GM23248 (cell line): ENCODE measurements around the gene PYY. TPM values are rescaled to one million over a fixed set of nuclear protein-coding genes. Genes with fewer than 3 reads are reported as not detected.

ENCODE experiments used
- DNase-seq: peaks from one replicate; pipeline ENCODE4 v3.0.0-alpha.2; 2015
- H2AFZ ChIP-seq: fragments of 200-600 bp; sonication (generic); 2 replicates; pipeline ENCODE4 v1.6.1; 2016; ENCODE audit warnings: antibody characterized with exemption
- H3F3A ChIP-seq: fragments of 200-600 bp; sonication (generic); 2 replicates; pipeline ENCODE4 v1.6.1; 2016; ENCODE audit warnings: mild to moderate bottlenecking, antibody characterized with exemption, mixed run types; ENCODE audit not compliant: insufficient read depth
- H3K27ac ChIP-seq: fragments of 200-600 bp; sonication (generic); 2 replicates; pipeline ENCODE4 v1.5.1; 2016; ENCODE audit warnings: mild to moderate bottlenecking
- H3K27me3 ChIP-seq: fragments of 200-600 bp; sonication (generic); replicated peaks from 2 replicates; pipeline ENCODE4 v1.6.1; 2016; ENCODE audit warnings: mild to moderate bottlenecking; ENCODE audit not compliant: insufficient read depth
- H3K36me3 ChIP-seq: fragments of 200-600 bp; sonication (generic); 2 replicates; pipeline ENCODE4 v1.6.1; 2016; ENCODE audit warnings: low read depth, mild to moderate bottlenecking
- H3K4me1 ChIP-seq: fragments of 200-600 bp; sonication (generic); 2 replicates; pipeline ENCODE4 v1.6.1; 2016; ENCODE audit warnings: mild to moderate bottlenecking; ENCODE audit not compliant: insufficient read depth
- H3K4me2 ChIP-seq: fragments of 200-600 bp; sonication (generic); one replicate; pipeline ENCODE4 v1.6.1; 2016; ENCODE audit warnings: mild to moderate bottlenecking; ENCODE audit not compliant: unreplicated experiment
- H3K4me3 ChIP-seq: fragments of 200-600 bp; sonication (generic); 2 replicates; pipeline ENCODE4 v1.5.1; 2016; ENCODE audit warnings: mild to moderate bottlenecking
- H3K79me2 ChIP-seq: fragments of 200-600 bp; sonication (generic); 2 replicates; pipeline ENCODE4 v1.6.1; 2016; ENCODE audit warnings: mild to moderate bottlenecking; ENCODE audit not compliant: insufficient read depth
- H3K9ac ChIP-seq: fragments of 200-600 bp; sonication (generic); 2 replicates; pipeline ENCODE4 v1.6.1; 2016; ENCODE audit warnings: mild to moderate bottlenecking
- H3K9me2 ChIP-seq: fragments of 200-600 bp; sonication (generic); 2 replicates; pipeline ENCODE4 v1.6.1; 2016; ENCODE audit warnings: mixed run types, mild to moderate bottlenecking, moderate library complexity; ENCODE audit not compliant: insufficient read depth
- H3K9me3 ChIP-seq: fragments of 200-600 bp; sonication (generic); one replicate; pipeline ENCODE4 v1.6.1; 2017; ENCODE audit warnings: low read depth
- H4K20me1 ChIP-seq: fragments of 200-600 bp; sonication (generic); 2 replicates; pipeline ENCODE4 v1.6.0; 2016; ENCODE audit not compliant: insufficient read depth
- EZH2 ChIP-seq: fragments of 200-600 bp; sonication (generic); IDR thresholded peaks from 2 replicates; pipeline ENCODE4 v1.6.1; 2018; ENCODE audit warnings: antibody characterized with exemption, mild to moderate bottlenecking; ENCODE audit not compliant: insufficient read depth, poor library complexity, severe bottlenecking
- EZH2phosphoT487 ChIP-seq: fragments of 200-600 bp; sonication (generic); IDR thresholded peaks from 2 replicates; pipeline ENCODE4 v1.6.1; 2018; ENCODE audit warnings: antibody characterized with exemption, moderate library complexity, mild to moderate bottlenecking, low read depth; ENCODE audit not compliant: insufficient read depth
- WGBS, 2 experiments: methylation state at CpG; one replicate each; pipeline ENCODE4 v1.1.6; 2015 to 2017; ENCODE audit warnings: low lambda C conversion rate in 2 of 2, low coverage in 1 of 2; ENCODE audit errors: missing lambda C conversion rate in 2 of 2; 5-methylcytosine and 5-hydroxymethylcytosine counted together
- in situ Hi-C: fragments of 300-500 bp; cut with MboI; formaldehyde crosslinking; loops from 2 replicates; pipeline ENCODE4 v1.15.0; 2020
- polyA plus RNA-seq: library from polyadenylated mRNA; unstranded; fragments of >200 nt; fragmentation: Nextera tagmentation; extraction: Ambion mirVana; gene quantifications from 2 replicates; pipeline ENCODE4 v1.2.1, GENCODE V29; 2016
- total RNA-seq: library from RNA; depleted of rRNA; stranded (reverse); fragments of >200 nt; shearing (Covaris generic); gene quantifications from 2 replicates; pipeline ENCODE4 v1.2.3, GENCODE V29; 2014

Gene PYY
- total and polyA plus RNA-seq, 2 experiments from 2014 or later: not detected

DNA sequence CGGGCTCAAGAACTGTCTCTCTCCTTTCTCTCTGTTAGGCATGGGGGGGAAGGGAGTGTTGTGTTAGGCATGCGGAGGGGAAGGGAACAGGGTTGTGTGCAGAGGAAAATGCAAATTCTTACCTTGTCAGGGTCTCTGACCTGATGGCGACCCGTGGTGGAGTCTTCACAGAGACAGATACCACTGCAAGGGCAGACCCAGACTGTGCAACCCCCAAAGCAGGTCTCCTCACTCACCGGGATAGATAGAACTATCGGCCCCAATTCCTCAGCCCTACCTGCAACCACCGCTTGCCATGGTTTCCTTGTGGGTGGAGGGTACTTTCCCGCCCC, 36.8 kb downstream of the PYY start:
- Histone ChIP-seq H3K27me3 (no peaks in the 10 kb centered on the region), H3K9me2 (no peaks in the 10 kb centered on the region), H2AFZ (no peak overlapping the region), H3K79me2 (no peaks in the 10 kb centered on the region), H3K4me2 (no peak overlapping the region), H3K27ac (no peak overlapping the region), H3F3A (no peaks in the 10 kb centered on the region), H3K4me3 (no peak overlapping the region), H3K9ac (no peak overlapping the region), H4K20me1 (no peaks in the 10 kb centered on the region), H3K9me3 (no peaks in the 10 kb centered on the region), H3K36me3 (no peaks in the 10 kb centered on the region), H3K4me1 (no peaks in the 10 kb centered on the region)
- no peak for DNase-seq
- TF ChIP-seq EZH2phosphoT487 (no peak), EZH2 (no peak)
- WGBS, 2 experiments: 56 to 57% methylated on average over 8 of the region's 8 CpGs
- in situ Hi-C loops: no loop called here

DNA sequence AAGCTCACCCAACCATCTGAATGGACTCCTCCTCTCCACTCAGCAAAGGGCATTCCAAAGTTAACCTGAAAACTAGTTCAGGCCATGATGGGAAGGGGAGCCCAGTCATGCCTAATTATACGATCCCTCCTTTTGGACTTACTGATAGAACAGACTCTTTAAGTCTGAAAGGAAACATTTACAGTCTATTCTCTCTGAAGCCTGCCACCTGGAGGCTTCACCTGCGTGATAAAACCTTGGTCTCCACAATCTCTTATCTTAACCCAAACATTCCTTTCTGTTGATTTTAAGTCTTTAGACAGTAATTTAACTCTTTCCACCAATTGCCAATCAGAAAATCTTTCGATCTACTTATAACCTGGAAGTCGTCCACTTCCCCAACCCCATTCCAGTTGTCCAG, 37.4 kb downstream of the PYY start:
- H3K27me3 ChIP-seq: no peaks in the 10 kb centered on the region
- TF ChIP-seq EZH2 (no peak), EZH2phosphoT487 (no peak)
- H3K4me2 ChIP-seq: no peak overlapping the region
- H3K79me2 ChIP-seq: no peaks in the 10 kb centered on the region
- H3K9ac ChIP-seq: no peak overlapping the region
- no peak overlapping the region for H3K27ac ChIP-seq
- no peaks in the 10 kb centered on the region for H3K4me1 ChIP-seq
- no peak for DNase-seq
- WGBS, 2 experiments: 68 to 76% methylated on average over 4 of the region's 4 CpGs
- H4K20me1 ChIP-seq: no peaks in the 10 kb centered on the region
- H3K9me3 ChIP-seq: no peaks in the 10 kb centered on the region
- no peak overlapping the region for H2AFZ ChIP-seq
- no peaks in the 10 kb centered on the region for H3K36me3 ChIP-seq
- in situ Hi-C loops: no loop called here
- H3F3A ChIP-seq: no peaks in the 10 kb centered on the region
- H3K9me2 ChIP-seq: no peaks in the 10 kb centered on the region
- H3K4me3 ChIP-seq: no peak overlapping the region

DNA sequence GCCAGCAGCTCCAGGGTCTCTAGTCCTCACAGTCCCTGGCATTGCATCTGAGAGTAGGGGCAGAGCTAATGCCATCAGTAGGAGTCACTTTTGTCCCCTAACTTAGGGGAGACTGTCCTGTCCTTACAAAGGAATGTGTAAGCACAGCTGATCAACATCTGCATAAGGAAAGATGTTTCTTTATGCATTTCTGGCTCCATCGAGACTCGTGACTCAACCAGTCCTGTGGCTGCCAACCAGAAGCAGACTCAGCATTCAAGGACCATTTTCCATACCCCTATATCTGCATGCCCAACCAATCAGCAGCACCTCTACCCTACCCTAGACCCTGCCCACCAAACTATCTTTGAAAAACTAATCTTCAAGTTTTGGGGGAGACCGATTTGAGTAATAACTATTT, 38.2 kb downstream of the PYY start:
- H3K9ac ChIP-seq: no peak overlapping the region
- no peaks in the 10 kb centered on the region for H3K79me2 ChIP-seq
- H3K4me1 ChIP-seq: no peaks in the 10 kb centered on the region
- H3K9me3 ChIP-seq: no peaks in the 10 kb centered on the region
- in situ Hi-C loops: no loop called here
- no peaks in the 10 kb centered on the region for H3K9me2 ChIP-seq
- DNase-seq: peak; percentile 76
- no peak overlapping the region for H3K27ac ChIP-seq
- H4K20me1 ChIP-seq: no peaks in the 10 kb centered on the region
- no peak overlapping the region for H3K4me3 ChIP-seq
- H3K4me2 ChIP-seq: no peak overlapping the region
- no peak overlapping the region for H2AFZ ChIP-seq
- no peaks in the 10 kb centered on the region for H3K27me3 ChIP-seq
- 24 to 30% methylated on average over 3 of the region's 3 CpGs for WGBS, 2 experiments
- H3K36me3 ChIP-seq: no peaks in the 10 kb centered on the region
- H3F3A ChIP-seq: no peaks in the 10 kb centered on the region
- TF ChIP-seq EZH2: no peak
- no peak for TF ChIP-seq EZH2phosphoT487

DNA sequence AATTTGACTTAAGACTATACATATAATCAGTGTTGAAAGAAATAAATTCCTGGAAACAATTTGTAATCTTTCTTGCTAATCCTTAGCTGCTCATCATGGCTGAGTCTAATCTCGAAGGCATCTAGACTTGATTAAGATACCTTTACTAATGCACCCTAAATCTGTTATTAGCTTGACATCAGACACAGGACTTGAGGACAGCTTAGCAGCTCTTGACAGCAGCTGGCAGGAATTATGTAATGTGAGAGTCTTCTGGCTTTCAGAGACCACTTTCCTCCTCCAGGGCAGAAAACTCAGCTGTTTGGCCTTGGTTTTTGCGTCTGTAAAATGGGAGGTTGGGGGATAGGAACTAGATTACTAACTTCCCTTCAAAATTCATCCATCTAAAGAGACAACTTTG, 39.3 kb downstream of the PYY start:
- Histone ChIP-seq H3F3A (no peaks in the 10 kb centered on the region), H3K4me1 (no peaks in the 10 kb centered on the region), H4K20me1 (no peaks in the 10 kb centered on the region), H3K79me2 (no peaks in the 10 kb centered on the region), H3K27ac (no peak overlapping the region), H3K9me3 (no peaks in the 10 kb centered on the region), H3K9ac (no peak overlapping the region), H3K9me2 (no peaks in the 10 kb centered on the region), H3K36me3 (no peaks in the 10 kb centered on the region), H3K4me3 (no peak overlapping the region), H2AFZ (no peak overlapping the region), H3K27me3 (no peaks in the 10 kb centered on the region), H3K4me2 (no peak overlapping the region)
- 26 to 28% methylated on average over 2 of the region's 2 CpGs for WGBS, 2 experiments
- DNase-seq: no peak
- TF ChIP-seq EZH2phosphoT487 (no peak), EZH2 (no peak)
- in situ Hi-C loops: no loop called here

DNA sequence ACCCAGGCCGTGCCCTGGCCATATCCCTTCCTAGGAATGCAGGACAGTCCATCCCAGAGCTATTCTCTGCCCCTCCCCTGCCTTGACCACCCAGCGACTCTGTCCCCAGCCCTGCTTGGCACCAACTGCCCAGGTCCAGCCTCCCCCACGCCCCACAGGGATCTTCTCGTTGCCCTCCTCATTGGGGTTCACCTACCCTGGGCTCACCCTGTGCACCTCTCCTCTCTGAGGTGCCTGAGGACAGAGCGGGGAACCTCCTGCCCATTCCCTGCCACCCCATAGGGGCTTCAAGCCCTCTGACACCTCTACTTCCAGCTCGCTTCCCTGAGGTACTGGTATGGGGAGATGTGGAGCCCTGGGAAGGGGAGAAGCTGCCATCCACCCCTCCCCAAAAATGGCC, 40.2 kb downstream of the PYY start:
- Histone ChIP-seq H3K9me3 (no peaks in the 10 kb centered on the region), H3K27ac (no peak overlapping the region), H3F3A (peaks cover 3% of the 10 kb centered on the region; the same call in 1 of the 2 replicates), H3K27me3 (no peaks in the 10 kb centered on the region), H3K4me3 (no peak overlapping the region), H4K20me1 (no peaks in the 10 kb centered on the region), H3K4me2 (no peak overlapping the region), H3K4me1 (no peaks in the 10 kb centered on the region), H3K36me3 (no peaks in the 10 kb centered on the region), H3K79me2 (no peaks in the 10 kb centered on the region), H3K9me2 (no peaks in the 10 kb centered on the region), H2AFZ (no peak overlapping the region), H3K9ac (no peak overlapping the region)
- in situ Hi-C loops: no loop called here
- TF ChIP-seq EZH2: no peak
- TF ChIP-seq EZH2phosphoT487: no peak
- 69 to 80% methylated on average over 5 to 6 of the region's 6 CpGs for WGBS, 2 experiments
- no peak for DNase-seq
